GM19328 (cell line): ENCODE measurements around the gene DYNLL1.
"Not testable (repeated sequence)": the region's sequence is repeated elsewhere in the genome, so short reads cannot be mapped to it uniquely, and the experiment has no call there.

Source experiments
- ATAC-seq: cut with Tn5 transposase; IDR thresholded peaks from one replicate; pipeline ENCODE4 v1.9.1; 2021; ENCODE audit warnings: mild to moderate bottlenecking, moderate library complexity; ENCODE audit not compliant: unreplicated experiment

Gene DYNLL1

DNA sequence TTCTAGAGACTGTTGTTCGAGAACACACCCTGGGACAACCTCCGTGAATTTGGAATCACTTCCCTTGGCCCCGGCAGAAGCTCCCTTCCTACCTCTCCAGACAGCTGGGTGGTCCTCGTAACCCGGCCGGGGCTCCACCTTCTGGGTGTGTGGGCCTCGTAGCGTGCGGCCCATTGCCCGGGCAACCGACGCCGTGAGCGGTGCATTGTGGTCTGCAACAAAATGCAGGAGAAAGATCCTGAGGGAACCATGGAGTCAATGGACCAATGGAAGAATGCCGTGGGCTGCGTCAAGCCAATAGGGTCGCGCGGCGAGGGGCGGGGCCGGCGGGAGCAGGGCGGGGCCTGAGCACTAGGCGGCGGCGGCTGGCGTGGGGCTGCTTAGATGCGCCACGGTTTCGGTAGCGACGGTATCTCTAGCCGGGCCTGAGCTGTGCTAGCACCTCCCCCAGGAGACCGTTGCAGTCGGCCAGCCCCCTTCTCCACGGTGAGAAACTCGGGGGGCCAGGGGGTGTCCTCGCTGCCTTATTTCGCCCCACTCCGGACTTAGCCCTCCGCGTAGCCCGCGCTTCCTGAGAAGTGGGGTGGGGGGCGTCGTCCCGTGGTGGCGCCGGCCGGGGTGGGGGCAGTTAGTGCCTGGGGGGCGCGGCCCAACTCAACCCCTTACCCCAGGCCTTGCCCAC, at the start of gene DYNLL1:
DYNLL1 (plus strand) TSS at position 383 of the 682 bp plus-strand sequence. CDS start 309 bp downstream, outside the sequence.
- peak; percentile 84 for ATAC-seq

DNA sequence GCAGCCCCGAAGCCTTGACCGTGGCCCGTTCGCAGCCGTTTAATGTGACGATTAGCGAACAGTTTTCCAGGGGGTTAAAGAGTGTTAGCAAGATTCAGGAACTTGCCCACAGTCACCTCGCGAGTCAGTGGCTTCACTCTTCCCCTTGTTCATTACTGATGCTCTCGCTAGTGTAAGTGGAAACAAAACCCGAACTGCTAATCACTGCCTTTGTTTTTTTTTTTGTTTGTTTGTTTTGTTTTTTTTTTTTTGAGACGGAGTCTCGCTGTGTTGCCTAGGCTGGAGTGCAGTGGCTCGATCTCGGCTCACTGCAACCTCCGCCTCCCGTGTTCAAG, 49.1 kb upstream of the DYNLL1 start:
- ATAC-seq = not testable (repeated sequence)

DNA sequence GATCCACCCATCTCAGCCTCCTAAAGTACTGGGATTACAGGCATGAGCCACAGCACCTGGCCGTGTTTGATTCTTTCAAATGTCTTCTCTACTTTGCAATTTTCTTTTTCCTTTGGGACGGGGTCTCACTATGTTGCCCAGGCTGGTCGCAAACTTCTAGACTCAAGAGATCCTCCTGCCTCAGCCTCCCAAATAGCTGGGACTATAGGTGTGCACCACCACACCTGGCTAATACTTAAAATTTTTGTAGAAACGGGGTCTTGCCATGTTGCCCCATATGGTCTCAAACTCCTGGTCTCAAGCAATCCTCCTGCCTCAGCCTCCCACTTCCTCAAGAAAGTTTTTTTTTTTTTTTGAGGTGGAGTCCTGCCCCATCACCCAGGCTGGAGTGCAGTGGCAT, 47.9 kb upstream of the DYNLL1 start:
- ATAC-seq = no peak

- not testable (repeated sequence) for ATAC-seq
Measured at GRCh38 chr12:120452524-120452923, 43.4 kb upstream of the DYNLL1 start.

GRCh38 chr12:120453060-120453750, 42.7 kb upstream of the DYNLL1 start:
- ATAC-seq = no peak

DNA sequence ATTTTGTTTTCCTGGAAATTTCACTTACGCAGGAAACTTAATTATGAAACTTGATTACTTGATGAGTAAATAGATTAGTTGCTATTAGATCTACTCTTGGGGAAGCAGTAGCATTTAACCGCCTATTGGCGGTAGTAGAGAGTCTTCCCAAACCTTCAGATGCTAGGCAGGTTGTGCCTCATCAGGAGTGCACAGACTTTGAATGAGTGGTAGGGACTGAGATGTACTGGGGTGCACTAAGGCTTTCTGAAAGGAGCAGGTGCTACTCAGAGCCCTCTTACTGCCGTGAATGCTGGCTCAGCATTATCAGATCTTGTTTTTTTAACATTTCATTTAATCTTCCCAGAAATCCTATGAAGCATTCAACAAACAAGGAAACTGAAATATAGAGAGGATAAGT, 41.9 kb upstream of the DYNLL1 start:
- ATAC-seq = peak; percentile 51

GRCh38 chr12:120455302-120455701, 40.6 kb upstream of the DYNLL1 start:
- no peak for ATAC-seq

DNA sequence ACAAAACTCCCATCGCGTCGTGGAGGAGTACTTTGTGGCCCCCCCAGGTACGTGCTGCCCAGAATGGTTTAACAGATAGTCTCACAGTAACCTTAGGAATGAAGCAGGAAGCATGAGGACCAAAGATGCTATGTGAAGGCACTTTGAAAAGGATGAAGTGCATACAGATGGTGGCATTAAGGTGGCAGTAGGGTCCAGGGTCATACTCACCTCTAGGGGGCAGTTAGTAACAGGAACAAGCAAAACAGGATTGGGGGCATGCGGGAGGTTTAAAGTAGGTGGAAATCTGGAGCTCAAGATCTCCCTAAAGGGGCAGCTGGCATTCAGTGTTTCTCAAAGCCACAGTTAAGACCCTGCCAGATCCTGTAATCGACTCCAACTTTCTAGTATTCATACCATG, 38.8 kb upstream of the DYNLL1 start:
- no peak for ATAC-seq

- ATAC-seq = no peak
Measured at GRCh38 chr12:120460157-120460556, 35.8 kb upstream of the DYNLL1 start.

GRCh38 chr12:120462099-120462640, 33.7 kb upstream of the DYNLL1 start:
- no peak for ATAC-seq

- no peak for ATAC-seq
Measured at GRCh38 chr12:120463712-120464111, 32.2 kb upstream of the DYNLL1 start.

- ATAC-seq = no peak
Measured at GRCh38 chr12:120465756-120466155, 30.2 kb upstream of the DYNLL1 start.

- no peak for ATAC-seq
Measured at GRCh38 chr12:120466560-120467315, 29.2 kb upstream of the DYNLL1 start.

GRCh38 chr12:120467439-120467838, 28.5 kb upstream of the DYNLL1 start:
- ATAC-seq = no peak

DNA sequence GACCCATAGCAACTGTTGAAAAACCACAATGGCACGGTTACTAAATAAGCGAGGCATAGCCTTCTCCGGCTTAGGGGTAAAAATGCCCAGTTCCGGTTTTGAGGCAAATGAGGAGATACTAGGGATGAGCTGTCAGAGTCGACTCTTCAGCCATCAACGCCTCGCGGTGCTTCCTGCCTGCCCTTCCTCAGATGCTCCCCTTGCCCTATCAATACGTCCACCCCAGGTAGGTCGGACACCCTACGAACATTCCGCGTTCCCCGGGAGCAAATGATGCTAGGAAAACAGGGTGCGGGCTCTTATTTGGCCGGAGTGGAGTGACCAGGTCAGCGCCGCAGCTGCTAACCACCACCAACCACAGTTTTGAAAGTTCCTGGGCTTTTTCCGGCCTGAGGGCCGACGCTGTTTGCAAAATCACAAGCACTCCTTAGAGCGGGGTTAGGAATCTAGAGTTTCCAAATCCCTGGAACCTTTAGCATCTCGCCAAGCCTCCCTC, 27.5 kb upstream of the DYNLL1 start:
- ATAC-seq = no peak

GRCh38 chr12:120468821-120469449, 27.0 kb upstream of the DYNLL1 start:
- ATAC-seq = no peak

GRCh38 chr12:120469450-120470149, 26.3 kb upstream of the DYNLL1 start, which contains the start of gene SRSF9:
Gene SRSF9, minus strand, starts transcription at chr12:120469748. Its CDS starts 139 bp downstream, at chr12:120469609.
- ATAC-seq = peak; percentile 75

DNA sequence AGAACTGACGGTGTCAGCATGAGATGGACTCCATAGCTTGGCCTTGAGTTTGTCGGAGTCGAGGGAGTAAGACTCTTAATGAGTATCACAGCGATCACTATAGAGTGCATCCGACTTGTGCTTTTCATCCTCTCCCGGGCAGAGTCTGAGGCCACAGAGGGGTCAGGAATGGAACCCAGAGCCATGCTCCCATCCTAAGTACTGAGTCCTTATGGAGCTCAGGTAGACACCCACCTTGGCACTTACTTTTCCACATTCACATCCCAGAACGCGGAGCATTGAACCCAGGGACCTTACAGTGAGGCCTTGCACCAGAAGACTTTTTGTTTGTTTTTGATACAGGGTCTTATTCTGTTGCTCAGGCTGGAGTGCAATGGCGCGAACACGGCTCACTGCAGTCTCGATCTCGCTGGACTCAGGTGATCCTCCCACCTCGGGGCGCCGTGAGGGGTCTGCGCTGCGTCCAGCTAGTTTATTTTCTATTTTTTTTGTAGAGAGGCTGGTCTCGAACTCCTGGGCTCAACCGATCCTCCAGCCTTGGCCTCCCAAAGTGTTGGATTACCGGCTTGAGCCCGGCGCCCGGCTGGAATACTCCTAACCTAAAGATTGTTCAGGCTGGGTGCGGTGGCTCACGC, 25.6 kb upstream of the DYNLL1 start:
- peak; percentile 17 for ATAC-seq

DNA sequence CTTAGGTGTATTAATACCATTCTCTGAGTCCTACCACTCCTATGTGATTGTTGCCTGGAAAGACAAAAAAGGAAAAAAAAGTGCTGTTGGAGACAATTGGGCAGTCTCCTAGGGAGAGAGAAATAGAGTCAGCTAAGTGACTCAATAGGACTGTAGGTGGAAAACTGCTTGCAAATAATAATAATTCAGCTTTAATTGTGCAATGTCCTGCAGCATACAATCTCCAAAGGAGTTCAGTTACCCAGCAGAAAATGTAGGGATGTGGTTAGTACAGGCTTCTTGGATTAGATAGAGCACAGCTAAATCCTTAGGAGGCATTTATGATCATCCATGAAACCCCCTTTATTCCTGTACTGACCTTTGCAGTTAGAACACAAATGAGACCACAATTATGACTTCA, 23.4 kb upstream of the DYNLL1 start:
- ATAC-seq = no peak
